T-cell (primary cell): ENCODE data around the gene KATNB1. TPM values are rescaled to one million over a fixed set of nuclear protein-coding genes. Genes with fewer than 3 reads are reported as not detected.
A peak's percentile ranks its signal among the peaks of the same experiment; 100 is the strongest.

ENCODE experiments used
- ATAC-seq, 4 experiments: fragments of 200-7000 bp in 3 of 4; fragments of 150-1000 bp in 1 of 4; cut with Tn5 transposase; replicated peaks in 1 of 4; 1 replicate in 3 of 4; 2 replicates in 1 of 4; pipeline ENCODE4 v1.10.0; 2021; ENCODE audit warnings: moderate library complexity in 3 of 4, mild to moderate bottlenecking in 2 of 4, moderate number of reproducible peaks in 1 of 4
- CTCF ChIA-PET, 2 donors: fragments of 300-600 bp; sonication (Branson Sonifier 250); formaldehyde crosslinking; loops; one replicate each; lab custom pipeline; 2022; ENCODE audit warnings: antibody characterized with exemption in 2 of 2; lab: Charles Lee
- POLR2A ChIA-PET, 2 donors: fragments of 300-600 bp; sonication (Branson Sonifier 250); formaldehyde crosslinking; loops; one replicate each; lab custom pipeline; 2022; ENCODE audit warnings: antibody characterized with exemption in 2 of 2; lab: Charles Lee
- DNase-seq, 35 experiments: peaks; one replicate each; pipeline versions ENCODE4 v3.0.0 to v3.0.0-alpha.2; 2013 to 2023
- H3K27ac ChIP-seq: one replicate; pipeline ENCODE4 v1.5.1; 2013; ENCODE audit warnings: low read length
- H3K27me3 ChIP-seq, 2 experiments: replicated peaks in 1 of 2; 1 replicate in 1 of 2; 2 replicates in 1 of 2; pipeline versions ENCODE4 v1.6.1 to v1.7.0; 2013; ENCODE audit warnings: low read length in 1 of 2, mixed read lengths in 1 of 2; ENCODE audit not compliant: control insufficient read depth in 2 of 2, insufficient read depth in 2 of 2; ENCODE audit errors: extremely low read depth in 1 of 2
- H3K36me3 ChIP-seq, 2 donors: 1 replicate in 1 of 2; 2 replicates in 1 of 2; pipeline versions ENCODE4 v1.6.1 to v1.7.0; 2013; ENCODE audit warnings: low read length in 1 of 2; ENCODE audit not compliant: control insufficient read depth in 2 of 2, insufficient read depth in 1 of 2; ENCODE audit errors: extremely low read depth in 1 of 2
- H3K4me1 ChIP-seq, 2 experiments: 1 replicate in 1 of 2; 2 replicates in 1 of 2; pipeline versions ENCODE4 v1.6.1 to v1.7.0; 2013; ENCODE audit warnings: low read length in 2 of 2, mixed read lengths in 1 of 2; ENCODE audit not compliant: insufficient read depth in 2 of 2, control insufficient read depth in 1 of 2; ENCODE audit errors: extremely low read depth in 1 of 2
- H3K4me3 ChIP-seq, 2 donors: 1 replicate in 1 of 2; 2 replicates in 1 of 2; pipeline versions ENCODE4 v1.5.1 to v1.7.0; 2013; ENCODE audit warnings: mild to moderate bottlenecking in 2 of 2, low read length in 1 of 2, moderate library complexity in 1 of 2; ENCODE audit not compliant: control insufficient read depth in 1 of 2; ENCODE audit errors: extremely low read depth in 1 of 2
- H3K9me3 ChIP-seq: 2 replicates; pipeline ENCODE4 v1.7.0; 2013
- H3K27ac Mint-ChIP-seq, 2 donors: one replicate each; pipeline ENCODE4 v1.8.0; 2020 to 2021; ENCODE audit warnings: mild to moderate bottlenecking in 2 of 2, mixed read lengths in 2 of 2
- H3K27me3 Mint-ChIP-seq, 2 donors: one replicate each; pipeline ENCODE4 v1.8.0; 2021 to 2022; ENCODE audit warnings: mixed read lengths in 2 of 2
- H3K36me3 Mint-ChIP-seq: one replicate; pipeline ENCODE4 v1.8.0; 2021; ENCODE audit warnings: mixed read lengths
- H3K4me1 Mint-ChIP-seq, 3 donors: one replicate each; pipeline ENCODE4 v1.8.0; 2020 to 2022; ENCODE audit warnings: mixed read lengths in 3 of 3, mild to moderate bottlenecking in 1 of 3
- H3K4me3 Mint-ChIP-seq, 3 donors: one replicate each; pipeline ENCODE4 v1.8.0; 2020 to 2022; ENCODE audit warnings: mild to moderate bottlenecking in 3 of 3, mixed read lengths in 3 of 3, moderate library complexity in 3 of 3
- H3K9me3 Mint-ChIP-seq, 3 donors: one replicate each; pipeline ENCODE4 v1.8.0; 2020 to 2022; ENCODE audit warnings: mixed read lengths in 3 of 3
- WGBS: methylation state at CpG from one replicate; pipeline ENCODE4 v1.1.5; 2013; ENCODE audit warnings: missing lambda C conversion rate; ENCODE audit not compliant: insufficient coverage; 5-methylcytosine and 5-hydroxymethylcytosine counted together
- total RNA-seq, 35 experiments: library from RNA in 6 of 35; stranded (reverse) in 6 of 35; fragments of 120-200 nt in 1 of 35; gene quantifications; one replicate each; pipeline versions ENCODE4 v1.2.1 to v1.2.4 and lab custom pipeline; 2013 to 2026

KATNB1 gene
- total RNA-seq, 5 donors from 2014 or later (not counting 1 experiment from before 2014, with no cell fraction given) = 23.0 to 28.0 (median 25.5) TPM

DNA sequence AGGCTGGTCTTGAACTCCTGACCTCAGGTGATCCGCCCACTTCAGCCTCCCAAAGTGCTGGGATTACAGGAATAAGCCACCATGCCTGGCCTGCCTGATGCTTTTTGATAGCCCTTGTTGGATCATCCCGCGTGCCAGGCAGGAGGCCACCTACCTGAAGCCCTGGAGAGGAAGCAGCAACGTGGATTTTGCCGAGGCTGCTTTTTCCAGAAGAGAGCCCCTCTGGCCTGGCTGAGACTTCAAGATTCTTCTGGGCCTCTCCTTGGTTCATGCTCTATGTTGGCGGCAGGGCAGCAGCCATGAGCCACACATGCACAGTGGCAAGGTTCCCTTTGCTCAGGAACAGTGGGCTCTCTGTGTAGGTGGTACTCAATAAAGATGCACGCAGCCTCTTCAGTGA lies 11.5 kb downstream of the KATNB1 start:
- Mint-ChIP-seq H3K27me3 (no peaks in the 10 kb centered on the region), H3K4me3 (no peak overlapping the region), H3K36me3 (peaks cover 34% of the 10 kb centered on the region), H3K9me3 (no peaks in the 10 kb centered on the region), H3K4me1 (peaks cover 0 to 2% (median 0%) of the 10 kb centered on the region in 3 donors), H3K27ac (no peak overlapping the region)
- POLR2A ChIA-PET = no interaction called here
- Histone ChIP-seq H3K9me3 (no peaks in the 10 kb centered on the region), H3K36me3 (peaks cover 4 to 25% of the 10 kb centered on the region in 2 donors), H3K27ac (no peak overlapping the region), H3K4me1 (peaks cover 0 to 24% of the 10 kb centered on the region in 2 experiments), H3K27me3 (no peaks in the 10 kb centered on the region), H3K4me3 (no peak overlapping the region)
- CTCF ChIA-PET = no interaction called here
- ATAC-seq (no peak), DNase-seq (no peak)
- WGBS = 93% methylated on average over 6 of the region's 7 CpGs

- peaks cover 0 to 27% of the 10 kb centered on the region in 2 experiments for H3K4me1 ChIP-seq
- WGBS = over 99% methylated on average over 12 of the region's 12 CpGs
- ChIA-PET CTCF (interaction anchor here (0.5 to 0.6 kb wide), 2 partner anchors 699 to 1327 kb away, joined by 3 to 8 read pairs; no protein-coding TSS in a partner anchor), POLR2A (no interaction called here)
- Mint-ChIP-seq H3K9me3 (no peaks in the 10 kb centered on the region), H3K27me3 (no peaks in the 10 kb centered on the region), H3K36me3 (peaks cover 33% of the 10 kb centered on the region), H3K4me3 (no peak overlapping the region), H3K27ac (no peak overlapping the region), H3K4me1 (peaks cover 0 to 2% (median 0%) of the 10 kb centered on the region in 3 donors)
- no peak overlapping the region for H3K4me3 ChIP-seq
- H3K9me3 ChIP-seq = no peaks in the 10 kb centered on the region
- DNase-seq (no peak), ATAC-seq (no peak)
- no peak overlapping the region for H3K27ac ChIP-seq
- H3K27me3 ChIP-seq = no peaks in the 10 kb centered on the region
- peaks cover 7 to 21% of the 10 kb centered on the region in 2 donors for H3K36me3 ChIP-seq
Measured at GRCh38 chr16:57747496-57747895, 11.9 kb downstream of the KATNB1 start.

- peaks cover 9 to 18% of the 10 kb centered on the region in 2 donors for H3K36me3 ChIP-seq
- Mint-ChIP-seq H3K9me3 (no peaks in the 10 kb centered on the region), H3K36me3 (peaks cover 28% of the 10 kb centered on the region), H3K27ac (no peak overlapping the region), H3K4me3 (no peak overlapping the region), H3K4me1 (peaks cover 0 to 2% (median 0%) of the 10 kb centered on the region in 3 donors), H3K27me3 (no peaks in the 10 kb centered on the region)
- H3K27me3 ChIP-seq = no peaks in the 10 kb centered on the region
- DNase-seq (no peak), ATAC-seq (no peak)
- ChIA-PET CTCF (interaction anchor here (0.5 to 0.6 kb wide), 4 partner anchors 51 to 1328 kb away, joined by 3 to 8 read pairs (median 4); no protein-coding TSS in a partner anchor), POLR2A (interaction anchor here in 1 of 2 donors (0.8 kb wide), 1 partner anchor 10 kb away, joined by 4 read pairs; no protein-coding TSS in a partner anchor)
- 90% methylated on average over 3 of the region's 6 CpGs for WGBS
- H3K4me1 ChIP-seq = peaks cover 0 to 27% of the 10 kb centered on the region in 2 experiments
- no peak overlapping the region for H3K4me3 ChIP-seq
- H3K9me3 ChIP-seq = no peaks in the 10 kb centered on the region
- H3K27ac ChIP-seq = no peak overlapping the region
Measured at GRCh38 chr16:57747996-57748395, 12.4 kb downstream of the KATNB1 start.

- H3K9me3 ChIP-seq = no peaks in the 10 kb centered on the region
- WGBS = 91% methylated on average over 11 of the region's 11 CpGs
- H3K4me1 Mint-ChIP-seq = peaks cover 0 to 2% (median 0%) of the 10 kb centered on the region in 3 donors
- ChIA-PET POLR2A (interaction anchor here in 1 of 2 donors (0.8 kb wide), 1 partner anchor 10 kb away, joined by 4 read pairs; no protein-coding TSS in a partner anchor), CTCF (interaction anchor here in 1 of 2 donors (0.6 kb wide), 2 partner anchors 50 to 273 kb away, joined by 3 to 4 read pairs; no protein-coding TSS in a partner anchor)
- ATAC-seq = no peak
- no peaks in the 10 kb centered on the region for H3K9me3 Mint-ChIP-seq
- H3K4me1 ChIP-seq = peaks cover 0 to 27% of the 10 kb centered on the region in 2 experiments
- peaks cover 25% of the 10 kb centered on the region for H3K36me3 Mint-ChIP-seq
- no peak overlapping the region for H3K4me3 ChIP-seq
- H3K27ac ChIP-seq = no peak overlapping the region
- no peaks in the 10 kb centered on the region for H3K27me3 ChIP-seq
- DNase-seq = no peak
- H3K27ac Mint-ChIP-seq = no peak overlapping the region
- no peak overlapping the region for H3K4me3 Mint-ChIP-seq
- H3K27me3 Mint-ChIP-seq = no peaks in the 10 kb centered on the region
- peaks cover 15 to 17% of the 10 kb centered on the region in 2 donors for H3K36me3 ChIP-seq
Measured at GRCh38 chr16:57748596-57748995, 13.0 kb downstream of the KATNB1 start.

- WGBS = 89% methylated on average over 2 of the region's 3 CpGs
- H3K27ac ChIP-seq = no peak overlapping the region
- Mint-ChIP-seq H3K36me3 (peaks cover 25% of the 10 kb centered on the region), H3K4me1 (peaks cover 0 to 2% (median 0%) of the 10 kb centered on the region in 3 donors), H3K9me3 (no peaks in the 10 kb centered on the region), H3K27ac (peak overlapping the region in 1 of 2 donors; percentile 6), H3K4me3 (no peak overlapping the region), H3K27me3 (no peaks in the 10 kb centered on the region)
- ATAC-seq = no peak
- POLR2A ChIA-PET = no interaction called here
- peaks cover 0 to 27% of the 10 kb centered on the region in 2 experiments for H3K4me1 ChIP-seq
- DNase-seq = no peak
- H3K36me3 ChIP-seq = peaks cover 17 to 20% of the 10 kb centered on the region in 2 donors
- CTCF ChIA-PET = no interaction called here
- H3K4me3 ChIP-seq = no peak overlapping the region
- no peaks in the 10 kb centered on the region for H3K9me3 ChIP-seq
- H3K27me3 ChIP-seq = no peaks in the 10 kb centered on the region
Measured at GRCh38 chr16:57749101-57749692, 13.6 kb downstream of the KATNB1 start.

DNA sequence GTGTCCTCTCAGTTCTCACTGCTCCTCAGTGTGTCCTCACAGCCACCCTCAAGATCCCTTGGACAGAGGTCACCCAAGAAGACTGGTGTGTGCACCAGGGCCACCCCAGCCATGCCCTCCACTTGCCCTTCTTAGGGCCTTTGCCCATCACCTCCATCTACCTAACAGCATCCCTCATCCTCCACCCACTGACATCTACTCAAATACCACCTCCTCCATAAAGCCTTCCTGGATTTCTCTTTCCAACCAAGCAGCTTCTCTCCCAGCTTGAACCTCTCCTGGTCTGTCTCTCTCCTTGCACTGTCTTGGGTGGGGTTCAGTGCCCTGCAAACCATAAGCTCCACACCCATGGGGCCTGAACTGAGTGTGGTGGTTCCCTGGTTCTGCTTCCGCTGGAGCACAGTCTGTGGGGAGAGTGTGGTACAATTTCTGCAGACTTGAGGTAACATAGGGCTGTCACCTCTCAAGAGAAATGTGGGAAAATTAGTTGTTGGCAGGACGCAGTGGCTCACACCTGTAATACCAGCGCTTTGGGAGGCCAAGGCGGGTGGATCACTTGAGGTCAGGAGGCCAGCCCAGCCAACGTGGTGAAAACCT lies 14.4 kb downstream of the KATNB1 start:
- H3K9me3 ChIP-seq = no peaks in the 10 kb centered on the region
- Mint-ChIP-seq H3K4me1 (peaks cover 0 to 2% (median 0%) of the 10 kb centered on the region in 3 donors), H3K27me3 (no peaks in the 10 kb centered on the region), H3K9me3 (no peaks in the 10 kb centered on the region), H3K27ac (peak overlapping the region in 1 of 2 donors; percentile 6), H3K36me3 (peaks cover 25% of the 10 kb centered on the region), H3K4me3 (no peak overlapping the region)
- ChIA-PET POLR2A (interaction anchor here in 1 of 2 donors (0.6 kb wide), 1 partner anchor 147 kb away, joined by 3 read pairs; no protein-coding TSS in a partner anchor), CTCF (no interaction called here)
- no peak overlapping the region for H3K27ac ChIP-seq
- ATAC-seq (no peak), DNase-seq (no peak)
- H3K36me3 ChIP-seq = peaks cover 14 to 22% of the 10 kb centered on the region in 2 donors
- H3K4me1 ChIP-seq = peaks cover 0 to 27% of the 10 kb centered on the region in 2 experiments
- H3K4me3 ChIP-seq = no peak overlapping the region
- WGBS = 80% methylated on average over 1 of the region's 5 CpGs
- H3K27me3 ChIP-seq = no peaks in the 10 kb centered on the region
